ENCODE data around the gene F2RL1. TPM values are rescaled to one million over a fixed set of nuclear protein-coding genes. Genes with fewer than 3 reads are reported as not detected.

F2RL1 gene
- total RNA-seq, 1 experiment from 2014 or later, result 23.0 TPM

DNA sequence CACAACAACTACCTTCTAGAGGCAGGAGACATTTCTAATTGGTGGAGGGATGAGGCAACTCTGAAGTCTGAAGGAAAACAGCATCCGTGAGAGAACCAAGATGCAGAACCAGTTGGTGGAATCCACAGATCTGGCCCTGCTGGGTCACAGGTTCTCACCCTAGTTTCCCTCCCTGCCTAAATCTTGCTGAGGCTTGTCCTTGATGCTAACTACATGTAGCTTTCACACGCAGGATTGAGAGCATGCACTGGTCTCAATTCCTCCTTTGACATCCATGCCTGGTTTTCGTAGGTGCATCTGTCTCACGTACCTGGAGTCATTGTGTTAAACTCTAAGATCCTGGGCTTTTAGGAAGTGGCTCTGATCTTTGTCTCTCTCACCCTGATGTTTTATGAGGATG lies 9.7 kb upstream of the F2RL1 start:
- Histone ChIP-seq H3K4me2 (ENCODE audit: insufficient read depth, insufficient read length, low read length) (no peak overlapping the region), H3K23ac (ENCODE audit: insufficient read length, low read depth, low read length) (no peak overlapping the region), H3K27ac (ENCODE audit: insufficient read length, low read depth, low read length) (peak overlapping the region; percentile 87), H3K4ac (ENCODE audit: low read depth, low read length) (no peak overlapping the region), H2BK12ac (ENCODE audit: insufficient read length, low read depth, low read length) (peak overlapping the region; percentile 0), H3K79me1 (ENCODE audit: insufficient read depth, low read depth, low read length, poor library complexity, severe bottlenecking) (no peaks in the 10 kb centered on the region), H4K91ac (ENCODE audit: insufficient read length, low read depth, low read length) (no peak overlapping the region), H2AK5ac (ENCODE audit: insufficient read length, low read length) (no peak overlapping the region), H2BK120ac (ENCODE audit: low read depth, low read length, poor library complexity, severe bottlenecking) (no peak overlapping the region), H3T11ph (ENCODE audit: low read length) (no peak overlapping the region), H3K4me1 (ENCODE audit: insufficient read depth, low read length) (peaks cover 15% of the 10 kb centered on the region), H3K9ac (ENCODE audit: extremely low read depth, insufficient read length, low read length) (no peak overlapping the region), H3K23me2 (ENCODE audit: insufficient read length, low read depth, low read length, poor library complexity, severe bottlenecking) (no peaks in the 10 kb centered on the region), H2BK20ac (ENCODE audit: low read depth, low read length, poor library complexity, severe bottlenecking) (no peak overlapping the region), H4K20me1 (ENCODE audit: control insufficient read depth, insufficient read depth, insufficient read length) (no peaks in the 10 kb centered on the region), H2BK5ac (ENCODE audit: insufficient read length, low read length) (no peak overlapping the region), H3K79me2 (ENCODE audit: insufficient read depth, low read length) (no peaks in the 10 kb centered on the region), H3K14ac (ENCODE audit: insufficient read depth, low read length) (no peak overlapping the region; the same call in 1 of the 2 replicates), H4K8ac (replicated peaks; ENCODE audit: insufficient read length, low read depth, low read length) (no peak overlapping the region), H3K27me3 (ENCODE audit: insufficient read depth, low read length) (no peaks in the 10 kb centered on the region), H3K18ac (ENCODE audit: insufficient read length, low read depth, low read length) (peak overlapping the region; percentile 14), H2AFZ (ENCODE audit: low read length) (no peak overlapping the region), H4K5ac (ENCODE audit: insufficient read length, low read depth, low read length) (no peak overlapping the region), H2BK15ac (ENCODE audit: low read depth, low read length) (no peak overlapping the region), H3K56ac (ENCODE audit: insufficient read length, low read depth, low read length) (no peak overlapping the region), H3K9me3 (ENCODE audit: control insufficient read depth, low read depth, low read length) (no peaks in the 10 kb centered on the region)
- Mint-ChIP-seq H3K9me3 (peaks cover 16 to 21% of the 10 kb centered on the region in 2 experiments), H3K27me3 (ENCODE audit: low read depth) (no peaks in the 10 kb centered on the region; the same call in none of the 2 replicates), H3K27ac (peak overlapping the region; percentile 99 to 100 (median 100)), H3K36me3 (ENCODE audit: insufficient read depth in 1 of 3, low read depth in 3 of 3) (peaks cover 11 to 16% (median 12%) of the 10 kb centered on the region in 3 experiments), H3K4me1 (peaks cover 39 to 50% of the 10 kb centered on the region in 2 experiments), H3K4me3 (peak overlapping the region in 1 of 2 experiments; percentile 34; a peak in 2 of 5 replicates)
- TF ChIP-seq CTCF (conservative IDR thresholded peaks at IDR 0.05), result no peak
- DNase-seq, result peak; percentile 50
- WGBS (ENCODE audit: extremely low coverage, insufficient read length, low lambda C conversion rate), result no CpG with 5 or more reads among the region's 4 CpGs
